Panc1 (cell line): ENCODE results near the gene BCL10. TPM values are rescaled to one million over a fixed set of nuclear protein-coding genes. Genes with fewer than 3 reads are reported as not detected.

ENCODE experiments used
- ATAC-seq: fragments of 200-7000 bp; cut with Tn5 transposase; 2 replicates; pipeline ENCODE4 v1.9.1; 2020; ENCODE audit warnings: mild to moderate bottlenecking, moderate library complexity
- BruUV-seq: library from RNA; stranded (reverse); fragments of 400-500 nt; replicated peaks from 2 replicates; lab custom pipeline; 2021; lab: Mats Ljungman, UMichigan
- CTCF ChIA-PET: fragments of 300-600 bp; sonication (Branson Sonifier 250); formaldehyde crosslinking; loops from one replicate; lab custom pipeline; 2022; ENCODE audit warnings: antibody characterized with exemption; lab: Charles Lee
- POLR2A ChIA-PET: fragments of 300-600 bp; sonication (Branson Sonifier 250); formaldehyde crosslinking; loops from one replicate; lab custom pipeline; 2022; ENCODE audit warnings: antibody characterized with exemption; lab: Charles Lee
- DNase-seq: peaks from one replicate; pipeline ENCODE4 v3.0.0-alpha.2; 2010; ENCODE audit warnings: low read depth, low spot score
- H3K27ac ChIP-seq: 2 replicates; pipeline ENCODE4 v1.5.1; 2011; ENCODE audit warnings: mild to moderate bottlenecking, low read length, inconsistent platforms
- H3K27me3 ChIP-seq: fragments of 200-500 bp; sonication (Bioruptor generic); 2 replicates; pipeline ENCODE4 v1.6.0; 2014; ENCODE audit warnings: low read length, inconsistent platforms; ENCODE audit not compliant: control insufficient read depth, insufficient read depth
- H3K36me3 ChIP-seq: fragments of 200-500 bp; sonication (Bioruptor generic); 2 replicates; pipeline ENCODE4 v1.5.1; 2014; ENCODE audit warnings: inconsistent platforms, mild to moderate bottlenecking, low read length, moderate library complexity; ENCODE audit not compliant: control insufficient read depth, insufficient read depth
- H3K4me1 ChIP-seq: 2 replicates; pipeline ENCODE4 v1.5.1; 2011; ENCODE audit warnings: inconsistent platforms, mild to moderate bottlenecking, low read length, moderate library complexity; ENCODE audit not compliant: control insufficient read depth, insufficient read depth
- H3K4me3 ChIP-seq, 2 experiments: 2 replicates each; pipeline ENCODE4 v1.5.1; 2011 to 2012; ENCODE audit warnings: low read depth in 2 of 2, low read length in 2 of 2, mild to moderate bottlenecking in 2 of 2, inconsistent platforms in 1 of 2, moderate library complexity in 1 of 2
- H3K9me3 ChIP-seq: fragments of 200-500 bp; sonication (Bioruptor generic); 2 replicates; pipeline ENCODE4 v1.5.1; 2014; ENCODE audit warnings: low read depth, mild to moderate bottlenecking, inconsistent platforms, low read length, moderate library complexity; ENCODE audit not compliant: control insufficient read depth, insufficient read depth
- CTCF ChIP-seq: fragments of 450-650 bp; IDR thresholded peaks from 2 replicates; pipeline ENCODE4 v1.5.1; 2017; ENCODE audit warnings: mild to moderate bottlenecking
- POLR2AphosphoS5 ChIP-seq: IDR thresholded peaks from 2 replicates; pipeline ENCODE4 v1.6.1; 2012; ENCODE audit warnings: mild to moderate bottlenecking, low read depth, low read length, moderate library complexity
- REST ChIP-seq, 2 experiments: IDR thresholded peaks; 2 replicates each; pipeline ENCODE4 v1.6.1; 2011 to 2012; ENCODE audit warnings: low read depth in 2 of 2, control low read depth in 1 of 2, low read length in 1 of 2, mild to moderate bottlenecking in 1 of 2, moderate library complexity in 1 of 2; ENCODE audit not compliant: insufficient read depth in 1 of 2
- SIN3A ChIP-seq: IDR thresholded peaks from 2 replicates; pipeline ENCODE4 v1.6.1; 2012; ENCODE audit warnings: low read depth, mild to moderate bottlenecking, low read length, moderate library complexity, borderline replicate concordance; ENCODE audit not compliant: insufficient read depth
- TCF7L2 ChIP-seq: IDR thresholded peaks from 2 replicates; pipeline ENCODE4 v1.6.1; 2011; ENCODE audit warnings: mild to moderate bottlenecking, low read depth, low read length, inconsistent platforms
- in situ Hi-C: cut with HindIII; loops from 2 replicates; pipeline ENCODE4 v1.10.0; 2016; ENCODE audit warnings: low sequenced_read_pairs, low pct_unique_long_range_greater_than_20kb
- intact Hi-C: fragments of 100-400 bp; cut with micrococcal nuclease; formaldehyde crosslinking; loops from one replicate; pipeline ENCODE4 v1.10.0; 2022; ENCODE audit not compliant: unreplicated experiment
- total RNA-seq: library from RNA; stranded (reverse); gene quantifications from one replicate; pipeline ENCODE4 v1.2.1, GENCODE V29; 2021; ENCODE audit not compliant: unreplicated experiment

The BCL10 gene
- total RNA-seq, 1 experiment from 2014 or later: 69.9 TPM

GRCh38 chr1:85311818-85312217 lies 35.4 kb upstream of the BCL10 start:
- CTCF ChIA-PET: no interaction called here
- Histone ChIP-seq H3K4me3 (no peak overlapping the region), H3K36me3 (no peaks in the 10 kb centered on the region), H3K27me3 (no peaks in the 10 kb centered on the region), H3K4me1 (peaks cover 41% of the 10 kb centered on the region), H3K9me3 (peaks cover 4% of the 10 kb centered on the region; the same call in 1 of the 2 replicates), H3K27ac (peak overlapping the region; percentile 80)
- ATAC-seq: no peak
- BruUV-seq: no TSS peak
- POLR2A ChIA-PET: interaction anchor here (0.6 kb wide), 1 partner anchor 379 kb away, joined by 3 read pairs; no protein-coding TSS in a partner anchor
- in situ Hi-C loops: loop anchor here (25.0 kb wide), 1 partner anchor 375 kb away; no protein-coding TSS in a partner anchor
- intact Hi-C loops: no loop called here
- TF ChIP-seq REST (IDR thresholded peaks at IDR 0.05; ENCODE audit: insufficient read depth in 1 of 2, low read depth in 2 of 2, low read length in 1 of 2) (no peak), SIN3A (no peak), TCF7L2 (no peak), CTCF (no peak), POLR2AphosphoS5 (no peak)
- no peak for DNase-seq

- Histone ChIP-seq H3K4me3 (no peak overlapping the region), H3K27ac (peak overlapping the region; percentile 79), H3K36me3 (no peaks in the 10 kb centered on the region), H3K27me3 (no peaks in the 10 kb centered on the region), H3K4me1 (peaks cover 20% of the 10 kb centered on the region), H3K9me3 (peaks cover 4% of the 10 kb centered on the region; the same call in 1 of the 2 replicates)
- ATAC-seq: no peak; the same call in 1 of the 2 replicates
- POLR2A ChIA-PET: no interaction called here
- CTCF ChIA-PET: interaction anchor here (0.6 to 1.4 kb wide), 10 partner anchors 15 to 399 kb away, joined by 3 to 7 read pairs (median 4); partner anchors contain the start of genes CCN1 and ZNHIT6
- no TSS peak for BruUV-seq
- intact Hi-C loops: loop anchor here (2.0 to 5.0 kb wide), 5 partner anchors 88 to 710 kb away; no protein-coding TSS in a partner anchor
- in situ Hi-C loops: loop anchor here (5.0 to 25.0 kb wide), 2 partner anchors 33 to 378 kb away; no protein-coding TSS in a partner anchor
- TF ChIP-seq CTCF (no peak), POLR2AphosphoS5 (no peak), TCF7L2 (no peak), REST (IDR thresholded peaks at IDR 0.05; ENCODE audit: insufficient read depth in 1 of 2, low read depth in 2 of 2, low read length in 1 of 2) (no peak), SIN3A (no peak)
- no peak for DNase-seq
Observed at GRCh38 chr1:85308833-85309350, 32.5 kb upstream of the BCL10 start.
